ENCODE data around the gene RAB40C. TPM values are rescaled to one million over a fixed set of nuclear protein-coding genes. Genes with fewer than 3 reads are reported as not detected.

Gene RAB40C
- total RNA-seq, 1 experiment from 2014 or later = 17.7 TPM

- no peak overlapping the region for H3K4me3 Mint-ChIP-seq (ENCODE audit: unreplicated experiment)
These were observed 25.3 kb downstream of the RAB40C start for GRCh38 chr16:615122-615521.

GRCh38 chr16:616733-617586, 27.1 kb downstream of the RAB40C start:
- H3K27ac Mint-ChIP-seq (ENCODE audit: low read depth, unreplicated experiment) = no peak overlapping the region
- H3K9me3 Mint-ChIP-seq (ENCODE audit: unreplicated experiment) = no peaks in the 10 kb centered on the region
- no peak for DNase-seq (ENCODE audit: unreplicated experiment)
- peaks cover 7% of the 10 kb centered on the region for H3K4me1 Mint-ChIP-seq (ENCODE audit: insufficient read depth, unreplicated experiment)
- intact Hi-C loops (cut with micrococcal nuclease) = no loop called here
- no peak for TF ChIP-seq CTCF (IDR thresholded peaks at IDR 0.05; ENCODE audit: unreplicated experiment)
- BruUV-seq (replicated peaks) = no TSS peak
- no peaks in the 10 kb centered on the region for H3K27me3 Mint-ChIP-seq (ENCODE audit: insufficient read depth, unreplicated experiment)
- CTCF ChIA-PET = interaction anchor here (0.6 kb wide), 1 partner anchor 198 kb away, joined by 4 read pairs; no protein-coding TSS in a partner anchor
- POLR2A ChIA-PET = no interaction called here
- H3K4me3 Mint-ChIP-seq (ENCODE audit: unreplicated experiment) = no peak overlapping the region
- H3K36me3 Mint-ChIP-seq (ENCODE audit: insufficient read depth, unreplicated experiment) = peaks cover 21% of the 10 kb centered on the region

More at GRCh38 chr16:615122-615521, 25.3 kb downstream of the RAB40C start:
- Mint-ChIP-seq H3K27me3 (ENCODE audit: insufficient read depth, unreplicated experiment) (no peaks in the 10 kb centered on the region), H3K36me3 (ENCODE audit: insufficient read depth, unreplicated experiment) (peaks cover 15% of the 10 kb centered on the region), H3K9me3 (ENCODE audit: unreplicated experiment) (no peaks in the 10 kb centered on the region), H3K27ac (ENCODE audit: low read depth, unreplicated experiment) (no peak overlapping the region), H3K4me1 (ENCODE audit: insufficient read depth, unreplicated experiment) (peaks cover 7% of the 10 kb centered on the region)
- CTCF ChIA-PET = no interaction called here
- POLR2A ChIA-PET = no interaction called here
- intact Hi-C loops (cut with micrococcal nuclease) = no loop called here
- BruUV-seq (replicated peaks) = no TSS peak
- no peak for DNase-seq (ENCODE audit: unreplicated experiment)
- TF ChIP-seq CTCF (IDR thresholded peaks at IDR 0.05; ENCODE audit: unreplicated experiment) = no peak

GRCh38 chr16:617855-618254, 28.0 kb downstream of the RAB40C start:
- no peak for TF ChIP-seq CTCF (IDR thresholded peaks at IDR 0.05; ENCODE audit: unreplicated experiment)
- H3K27me3 Mint-ChIP-seq (ENCODE audit: insufficient read depth, unreplicated experiment) = no peaks in the 10 kb centered on the region
- CTCF ChIA-PET = no interaction called here
- no peak overlapping the region for H3K4me3 Mint-ChIP-seq (ENCODE audit: unreplicated experiment)
- no peaks in the 10 kb centered on the region for H3K9me3 Mint-ChIP-seq (ENCODE audit: unreplicated experiment)
- intact Hi-C loops (cut with micrococcal nuclease) = no loop called here
- H3K4me1 Mint-ChIP-seq (ENCODE audit: insufficient read depth, unreplicated experiment) = peaks cover 8% of the 10 kb centered on the region
- DNase-seq (ENCODE audit: unreplicated experiment) = no peak
- peaks cover 30% of the 10 kb centered on the region for H3K36me3 Mint-ChIP-seq (ENCODE audit: insufficient read depth, unreplicated experiment)
- no TSS peak for BruUV-seq (replicated peaks)
- H3K27ac Mint-ChIP-seq (ENCODE audit: low read depth, unreplicated experiment) = no peak overlapping the region
- POLR2A ChIA-PET = interaction anchor here (0.6 kb wide), 1 partner anchor 30 kb away, joined by 3 read pairs; no protein-coding TSS in a partner anchor

GRCh38 chr16:619476-620100, 29.7 kb downstream of the RAB40C start:
- Mint-ChIP-seq H3K27me3 (ENCODE audit: insufficient read depth, unreplicated experiment) (no peaks in the 10 kb centered on the region), H3K4me1 (ENCODE audit: insufficient read depth, unreplicated experiment) (peaks cover 8% of the 10 kb centered on the region), H3K27ac (ENCODE audit: low read depth, unreplicated experiment) (no peak overlapping the region), H3K9me3 (ENCODE audit: unreplicated experiment) (no peaks in the 10 kb centered on the region), H3K36me3 (ENCODE audit: insufficient read depth, unreplicated experiment) (peaks cover 28% of the 10 kb centered on the region), H3K4me3 (ENCODE audit: unreplicated experiment) (no peak overlapping the region)
- DNase-seq (ENCODE audit: unreplicated experiment) = no peak
- TF ChIP-seq CTCF (IDR thresholded peaks at IDR 0.05; ENCODE audit: unreplicated experiment) = no peak
- CTCF ChIA-PET = no interaction called here
- POLR2A ChIA-PET = interaction anchor here (1.2 to 6.3 kb wide), 3 partner anchors 17 to 27 kb away, joined by 3 to 88 read pairs (median 43); partner anchors contain the start of genes MCRIP2, METTL26 and RAB40C
- intact Hi-C loops (cut with micrococcal nuclease) = no loop called here
- BruUV-seq (replicated peaks) = no TSS peak

Data from MCF 10A (cell line).